Neural crest cell (in vitro differentiated cells): ENCODE data around the gene TOX3. TPM values are rescaled to one million over a fixed set of nuclear protein-coding genes. Genes with fewer than 3 reads are reported as not detected.

Experiments used
- DNase-seq: peaks from one replicate; pipeline ENCODE4 v3.0.0; 2021; ENCODE audit warnings: low read depth, mixed read lengths, low spot score
- H3K27ac Mint-ChIP-seq: one replicate; pipeline ENCODE4 v1.8.0; 2021; ENCODE audit warnings: mild to moderate bottlenecking, mixed read lengths; ENCODE audit not compliant: unreplicated experiment
- H3K27me3 Mint-ChIP-seq: 2 replicates; pipeline ENCODE4 v1.8.0; 2021; ENCODE audit warnings: low read depth, mild to moderate bottlenecking, mixed read lengths
- H3K36me3 Mint-ChIP-seq: 2 replicates; pipeline ENCODE4 v1.8.0; 2021; ENCODE audit warnings: low read depth, mild to moderate bottlenecking, mixed read lengths
- H3K4me1 Mint-ChIP-seq: 2 replicates; pipeline ENCODE4 v1.8.0; 2021; ENCODE audit warnings: mixed read lengths
- H3K4me3 Mint-ChIP-seq: one replicate; pipeline ENCODE4 v1.8.0; 2021; ENCODE audit warnings: mild to moderate bottlenecking, mixed read lengths
- H3K9me3 Mint-ChIP-seq: 2 replicates; pipeline ENCODE4 v1.8.0; 2021; ENCODE audit warnings: mixed read lengths
- total RNA-seq: library from RNA; stranded (reverse); gene quantifications from 2 replicates; pipeline ENCODE4 v1.2.1, GENCODE V29; 2021
- TF ChIP-seq, protein P1 (sequence below): fragments of 200-600 bp; sonication (generic); conservative IDR thresholded peaks from 2 replicates; pipeline ENCODE4 v1.5.0; 2021; ENCODE audit warnings: antibody characterized with exemption, mild to moderate bottlenecking

TOX3 gene
- total RNA-seq, 1 donor from 2014 or later: 37.5 TPM

DNA sequence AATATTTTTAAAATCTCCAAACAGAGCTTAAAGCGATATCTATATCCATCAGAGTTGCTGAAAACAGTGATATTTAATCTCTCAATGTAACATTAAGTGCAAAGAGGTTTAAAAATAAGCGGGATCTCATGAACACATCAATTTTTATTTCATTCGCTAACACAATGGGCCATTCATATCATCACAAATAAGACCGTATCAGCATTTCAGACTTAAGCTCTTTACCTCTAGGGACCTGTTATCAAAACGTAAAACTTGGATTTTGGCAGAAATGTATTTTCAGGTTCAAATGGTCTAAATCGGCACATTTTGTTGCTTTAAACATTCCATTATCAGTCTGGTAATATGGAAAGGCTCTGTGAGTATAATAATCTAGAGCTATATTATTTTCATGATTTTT, 77.9 kb downstream of the TOX3 start:
- H3K9me3 Mint-ChIP-seq: peaks cover 5% of the 10 kb centered on the region
- no peaks in the 10 kb centered on the region for H3K27me3 Mint-ChIP-seq
- no peak overlapping the region for H3K4me3 Mint-ChIP-seq
- H3K27ac Mint-ChIP-seq: no peak overlapping the region
- TF ChIP-seq, protein P1, sequence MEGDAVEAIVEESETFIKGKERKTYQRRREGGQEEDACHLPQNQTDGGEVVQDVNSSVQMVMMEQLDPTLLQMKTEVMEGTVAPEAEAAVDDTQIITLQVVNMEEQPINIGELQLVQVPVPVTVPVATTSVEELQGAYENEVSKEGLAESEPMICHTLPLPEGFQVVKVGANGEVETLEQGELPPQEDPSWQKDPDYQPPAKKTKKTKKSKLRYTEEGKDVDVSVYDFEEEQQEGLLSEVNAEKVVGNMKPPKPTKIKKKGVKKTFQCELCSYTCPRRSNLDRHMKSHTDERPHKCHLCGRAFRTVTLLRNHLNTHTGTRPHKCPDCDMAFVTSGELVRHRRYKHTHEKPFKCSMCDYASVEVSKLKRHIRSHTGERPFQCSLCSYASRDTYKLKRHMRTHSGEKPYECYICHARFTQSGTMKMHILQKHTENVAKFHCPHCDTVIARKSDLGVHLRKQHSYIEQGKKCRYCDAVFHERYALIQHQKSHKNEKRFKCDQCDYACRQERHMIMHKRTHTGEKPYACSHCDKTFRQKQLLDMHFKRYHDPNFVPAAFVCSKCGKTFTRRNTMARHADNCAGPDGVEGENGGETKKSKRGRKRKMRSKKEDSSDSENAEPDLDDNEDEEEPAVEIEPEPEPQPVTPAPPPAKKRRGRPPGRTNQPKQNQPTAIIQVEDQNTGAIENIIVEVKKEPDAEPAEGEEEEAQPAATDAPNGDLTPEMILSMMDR: no peak
- H3K36me3 Mint-ChIP-seq: peaks cover 12% of the 10 kb centered on the region
- peaks cover 13% of the 10 kb centered on the region for H3K4me1 Mint-ChIP-seq
- no peak for DNase-seq

DNA sequence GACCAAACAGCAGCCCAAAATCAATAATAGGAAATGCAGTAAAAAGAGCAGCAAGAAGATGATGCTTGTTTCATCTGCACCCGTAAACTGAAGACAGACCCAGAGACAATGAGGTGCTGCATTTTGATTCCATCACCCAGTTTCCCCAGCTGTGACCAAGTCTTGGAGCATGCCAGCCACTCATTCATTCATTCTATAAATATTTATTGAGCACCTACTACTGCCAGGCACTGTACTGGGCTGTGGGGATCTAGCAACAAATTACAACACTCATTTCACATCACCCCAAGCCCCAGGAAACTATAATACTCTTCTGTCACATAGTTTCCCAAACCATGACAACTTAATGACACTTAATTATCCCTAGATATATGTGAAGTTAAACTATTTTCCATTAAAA, 79.2 kb downstream of the TOX3 start:
- DNase-seq: no peak
- Mint-ChIP-seq H3K9me3 (no peaks in the 10 kb centered on the region), H3K36me3 (peaks cover 6% of the 10 kb centered on the region), H3K27me3 (no peaks in the 10 kb centered on the region), H3K27ac (no peak overlapping the region), H3K4me3 (no peak overlapping the region), H3K4me1 (peaks cover 15% of the 10 kb centered on the region)
- TF ChIP-seq, protein P1: no peak

DNA sequence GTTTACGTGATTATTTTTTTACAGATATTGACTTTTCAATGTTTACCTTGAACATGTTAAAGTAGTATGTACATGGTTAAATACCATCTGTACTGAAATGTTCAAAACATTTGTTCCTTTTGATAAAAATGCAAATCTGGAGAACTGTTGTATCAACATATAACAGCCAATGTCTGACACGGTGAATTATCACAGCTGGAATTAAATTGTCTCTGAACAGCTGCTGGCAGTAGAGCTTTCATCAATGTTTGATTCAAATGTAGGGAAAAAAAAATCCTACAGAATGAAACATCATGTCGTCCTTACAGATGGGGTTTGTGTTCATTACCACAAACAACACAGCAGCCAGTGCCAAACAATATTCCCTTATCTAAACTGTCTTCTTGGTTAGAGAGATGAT, 79.9 kb downstream of the TOX3 start:
- no peak overlapping the region for H3K4me3 Mint-ChIP-seq
- peaks cover 3% of the 10 kb centered on the region for H3K36me3 Mint-ChIP-seq
- H3K9me3 Mint-ChIP-seq: no peaks in the 10 kb centered on the region
- H3K27me3 Mint-ChIP-seq: no peaks in the 10 kb centered on the region
- peaks cover 19% of the 10 kb centered on the region for H3K4me1 Mint-ChIP-seq
- DNase-seq: no peak
- TF ChIP-seq, protein P1: no peak
- H3K27ac Mint-ChIP-seq: no peak overlapping the region

DNA sequence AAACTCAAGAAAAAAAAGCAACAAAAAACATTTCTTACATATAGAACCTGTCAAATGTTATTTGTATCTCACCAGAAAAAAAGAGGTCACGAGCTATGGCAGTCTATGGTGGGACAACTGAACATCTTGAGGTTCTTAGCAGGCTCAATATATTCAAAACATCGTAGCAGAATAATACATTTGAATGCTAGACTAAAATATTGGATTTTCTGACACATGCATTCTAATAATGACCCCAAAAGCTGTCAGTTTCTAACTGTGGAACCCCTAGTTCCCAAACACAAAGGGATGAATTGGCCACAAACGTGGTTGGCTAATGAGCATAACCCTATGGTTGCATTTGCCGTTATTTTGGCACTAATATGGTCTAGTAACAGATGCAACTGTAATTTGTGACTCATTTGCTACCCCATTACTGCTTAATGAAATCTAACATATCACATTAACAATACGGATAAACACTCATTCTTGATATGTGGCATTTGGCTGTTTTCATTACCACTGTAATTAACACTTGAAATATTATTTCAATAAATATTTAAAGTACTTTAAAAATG, 81.2 kb downstream of the TOX3 start:
- H3K27ac Mint-ChIP-seq: no peak overlapping the region
- H3K9me3 Mint-ChIP-seq: no peaks in the 10 kb centered on the region
- H3K27me3 Mint-ChIP-seq: no peaks in the 10 kb centered on the region
- peaks cover 30% of the 10 kb centered on the region for H3K4me1 Mint-ChIP-seq
- TF ChIP-seq, protein P1: no peak
- no peak for DNase-seq
- H3K4me3 Mint-ChIP-seq: no peak overlapping the region
- H3K36me3 Mint-ChIP-seq: peaks cover 3% of the 10 kb centered on the region

DNA sequence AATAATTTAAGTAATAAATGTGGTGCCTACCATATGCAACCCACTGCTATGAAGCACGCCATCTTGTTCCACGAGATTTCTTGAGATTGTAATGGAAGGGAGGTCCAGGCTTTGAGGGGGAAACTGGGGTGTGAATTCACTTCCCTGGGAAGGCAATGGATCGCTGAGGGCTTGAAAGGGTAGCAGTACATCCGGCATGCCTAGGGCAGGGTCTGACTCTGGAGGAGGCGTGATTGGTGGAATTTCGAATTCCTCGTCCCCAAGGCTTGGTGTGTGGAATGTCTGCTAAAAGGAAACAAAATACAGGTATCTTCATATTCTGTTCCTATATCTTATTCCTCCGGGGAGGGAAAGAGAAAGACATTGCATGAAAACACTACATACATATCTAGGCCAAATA, 83.0 kb downstream of the TOX3 start:
- H3K27ac Mint-ChIP-seq: no peak overlapping the region
- H3K4me1 Mint-ChIP-seq: peaks cover 35% of the 10 kb centered on the region
- H3K27me3 Mint-ChIP-seq: no peaks in the 10 kb centered on the region
- peaks cover 3% of the 10 kb centered on the region for H3K36me3 Mint-ChIP-seq
- no peaks in the 10 kb centered on the region for H3K9me3 Mint-ChIP-seq
- H3K4me3 Mint-ChIP-seq: no peak overlapping the region
- TF ChIP-seq, protein P1: no peak
- no peak for DNase-seq
